Occipital lobe (tissue), 2 donors: Measurements from ENCODE around the gene TKT. TPM values are rescaled to one million over a fixed set of nuclear protein-coding genes. Genes with fewer than 3 reads are reported as not detected.
A peak's percentile ranks its signal among the peaks of the same experiment; 100 is the strongest.
"Not testable (repeated sequence)": the region's sequence is repeated elsewhere in the genome, so short reads cannot be mapped to it uniquely, and the experiment has no call there.

ENCODE experiments used
- DNase-seq: peaks from one replicate; lab custom pipeline; 2025; lab: John Stamatoyannopoulos, UW
- total RNA-seq: library from RNA; depleted of rRNA; stranded (reverse); fragments of >200 nt; gene quantifications from one replicate; pipeline ENCODE4 v1.2.3, GENCODE V29; 2014

TKT gene, protein sequence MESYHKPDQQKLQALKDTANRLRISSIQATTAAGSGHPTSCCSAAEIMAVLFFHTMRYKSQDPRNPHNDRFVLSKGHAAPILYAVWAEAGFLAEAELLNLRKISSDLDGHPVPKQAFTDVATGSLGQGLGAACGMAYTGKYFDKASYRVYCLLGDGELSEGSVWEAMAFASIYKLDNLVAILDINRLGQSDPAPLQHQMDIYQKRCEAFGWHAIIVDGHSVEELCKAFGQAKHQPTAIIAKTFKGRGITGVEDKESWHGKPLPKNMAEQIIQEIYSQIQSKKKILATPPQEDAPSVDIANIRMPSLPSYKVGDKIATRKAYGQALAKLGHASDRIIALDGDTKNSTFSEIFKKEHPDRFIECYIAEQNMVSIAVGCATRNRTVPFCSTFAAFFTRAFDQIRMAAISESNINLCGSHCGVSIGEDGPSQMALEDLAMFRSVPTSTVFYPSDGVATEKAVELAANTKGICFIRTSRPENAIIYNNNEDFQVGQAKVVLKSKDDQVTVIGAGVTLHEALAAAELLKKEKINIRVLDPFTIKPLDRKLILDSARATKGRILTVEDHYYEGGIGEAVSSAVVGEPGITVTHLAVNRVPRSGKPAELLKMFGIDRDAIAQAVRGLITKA
- 157 TPM for total RNA-seq

DNA sequence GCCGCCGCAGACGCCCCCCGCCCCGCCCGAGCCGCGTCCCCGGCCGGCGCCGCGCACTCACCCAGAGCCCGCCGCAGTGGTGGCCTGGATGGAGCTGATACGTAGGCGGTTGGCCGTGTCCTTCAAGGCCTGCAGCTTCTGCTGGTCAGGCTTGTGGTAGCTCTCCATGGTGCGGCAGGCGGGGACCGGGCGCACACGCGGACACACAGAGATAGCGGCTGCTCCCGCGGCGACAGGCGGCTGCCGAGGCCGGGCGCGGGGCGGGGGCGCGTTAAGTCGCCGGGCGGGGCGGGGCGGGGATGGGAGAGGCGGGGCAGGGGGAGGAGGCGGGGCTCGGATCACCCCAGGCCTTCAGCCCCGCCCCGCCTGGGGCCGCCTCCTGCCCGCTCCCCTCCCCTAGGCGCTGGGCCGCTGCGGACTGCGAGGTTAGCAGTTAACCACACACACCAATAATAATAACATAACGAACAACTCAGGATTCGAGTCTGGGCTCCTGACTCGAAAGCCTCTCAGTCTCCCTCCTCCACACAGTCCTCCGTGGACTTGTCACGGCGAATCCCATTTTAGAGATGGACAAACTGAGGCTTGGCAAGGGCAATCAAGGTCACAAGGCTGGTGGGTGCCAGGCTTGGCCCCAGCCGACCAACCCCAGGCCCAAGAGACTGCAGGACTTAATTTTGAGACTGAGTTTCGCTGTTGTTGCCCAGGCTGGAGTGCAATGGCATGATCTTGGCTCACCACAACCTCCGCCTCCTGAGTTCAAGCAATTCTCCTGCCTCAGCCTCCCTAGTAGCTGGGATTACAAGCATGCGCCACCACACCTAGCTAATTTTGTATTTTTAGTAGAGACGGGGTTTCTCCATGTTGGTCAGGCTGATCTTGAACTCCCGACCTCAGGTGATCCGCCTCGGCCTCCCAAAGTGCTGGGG lies at the start of gene TKT:
Gene TKT (minus strand): TSS at position 248 of the 929 bp plus-strand sequence. CDS start 80 bp downstream, at position 168.
- DNase-seq, result peak; percentile 74

DNA sequence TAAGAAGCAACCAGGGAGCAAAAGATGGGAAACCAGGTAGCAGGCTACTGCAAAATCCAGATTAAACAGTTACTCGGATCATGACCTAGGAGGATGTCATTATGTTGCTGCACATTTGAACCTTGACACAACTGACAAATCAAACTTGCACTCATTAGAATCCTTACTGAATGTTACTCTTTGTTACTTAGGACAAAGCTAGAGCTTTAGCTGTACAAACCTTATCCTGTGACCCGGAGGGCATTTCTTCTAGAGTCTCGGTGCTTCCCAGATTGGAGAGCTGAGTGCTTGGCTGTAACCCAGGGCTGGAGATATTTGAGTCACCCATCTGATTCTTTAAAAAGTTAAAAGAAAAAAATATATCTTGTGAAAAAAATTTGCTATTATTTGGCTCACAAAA lies 48.1 kb upstream of the TKT start:
- DNase-seq, result no peak

DNA sequence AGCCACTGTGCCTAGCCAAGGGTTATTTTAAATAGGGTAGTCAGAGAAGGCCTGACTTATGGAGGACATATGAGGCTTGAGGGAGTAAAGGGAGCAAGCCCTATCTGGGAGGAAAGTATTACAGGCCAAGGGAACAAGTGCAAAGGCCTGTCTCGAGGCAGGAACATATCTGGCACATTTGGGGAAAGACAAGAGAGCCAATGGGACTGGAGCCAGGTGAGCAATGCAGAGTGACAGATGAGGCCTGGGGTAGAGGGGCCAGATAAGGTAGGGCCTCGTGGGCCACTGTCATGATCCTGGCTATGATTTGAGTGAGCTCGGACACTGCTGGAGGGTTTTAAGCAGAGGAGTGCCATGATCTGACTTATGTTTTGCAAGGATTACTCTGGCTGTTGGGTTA lies 47.7 kb upstream of the TKT start:
- DNase-seq, result no peak

DNA sequence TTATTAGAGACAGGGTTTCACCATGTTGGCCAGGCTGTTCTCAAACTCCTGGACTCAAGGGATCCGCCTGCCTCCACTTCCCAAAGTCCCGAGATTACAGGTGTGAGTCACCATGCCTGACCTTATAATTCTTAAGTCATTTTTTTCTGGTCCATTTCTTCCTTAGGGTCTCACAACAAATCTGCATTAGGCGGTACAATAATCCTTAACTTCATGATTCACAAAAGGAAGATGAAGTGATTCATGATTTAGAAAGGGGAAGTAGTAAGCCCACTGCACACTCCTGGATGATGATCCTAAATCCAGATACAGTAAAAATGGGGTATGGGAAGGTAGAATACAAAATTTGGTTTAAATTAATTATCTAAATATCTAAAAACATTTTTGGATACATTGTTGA lies 45.0 kb upstream of the TKT start:
- no peak for DNase-seq

DNA sequence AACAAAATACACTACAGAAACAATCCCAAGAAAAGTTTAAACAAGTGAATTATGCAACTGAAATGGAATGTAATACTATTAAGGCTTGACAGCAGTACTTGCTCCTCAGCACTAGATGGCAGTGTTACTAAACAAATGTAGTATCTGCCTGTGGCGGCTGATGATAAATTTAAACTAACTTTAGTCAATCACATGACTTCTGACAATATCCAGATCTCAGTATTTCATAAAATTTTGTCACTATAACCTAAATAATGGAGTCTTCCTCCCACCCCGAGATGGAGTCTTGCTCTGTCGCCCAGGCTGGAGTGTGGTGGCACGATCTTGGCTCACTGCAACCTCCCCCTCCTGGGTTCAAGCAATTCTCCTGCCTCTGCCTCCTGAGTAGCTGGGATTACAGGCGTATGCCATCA lies 43.8 kb upstream of the TKT start:
- DNase-seq, result not testable (repeated sequence)

DNA sequence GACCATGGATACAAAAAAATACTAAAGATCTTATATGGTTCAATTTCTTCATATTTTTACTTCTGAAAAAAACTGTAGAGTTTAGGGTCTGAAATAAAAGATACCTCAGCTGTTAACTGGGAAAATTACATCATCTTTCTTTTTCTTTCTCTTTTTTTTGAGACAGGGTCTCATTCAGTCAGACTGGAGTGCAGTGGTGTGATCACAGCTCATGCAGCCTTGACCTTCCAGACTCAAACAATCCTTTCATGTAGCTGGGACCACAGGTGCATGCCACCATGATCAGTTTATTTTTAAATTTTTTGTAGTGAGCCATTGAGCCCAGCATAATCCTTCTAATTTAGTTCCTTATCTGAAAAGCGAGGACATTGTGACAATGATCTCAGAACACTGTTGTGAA lies 39.6 kb upstream of the TKT start:
- no peak for DNase-seq

DNA sequence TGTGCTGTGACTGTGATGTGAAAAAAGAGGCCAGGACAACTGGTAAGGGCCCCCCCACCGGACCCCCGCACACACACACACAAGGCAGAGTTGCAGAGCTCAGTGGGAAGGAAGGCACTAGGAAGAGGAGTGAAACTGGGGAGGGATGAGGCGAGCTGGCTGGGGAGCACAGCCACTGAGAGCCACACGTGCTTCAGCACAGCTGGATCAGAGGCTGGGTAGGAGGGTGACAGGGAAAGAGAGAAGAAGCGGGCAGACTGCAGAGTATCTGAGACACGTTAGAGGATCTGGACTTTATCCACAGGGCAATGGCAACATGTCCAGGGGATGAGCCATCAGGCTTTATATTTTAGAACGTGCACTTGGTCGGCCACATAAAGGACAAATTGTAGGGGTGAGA lies 38.0 kb upstream of the TKT start:
- no peak for DNase-seq

DNA sequence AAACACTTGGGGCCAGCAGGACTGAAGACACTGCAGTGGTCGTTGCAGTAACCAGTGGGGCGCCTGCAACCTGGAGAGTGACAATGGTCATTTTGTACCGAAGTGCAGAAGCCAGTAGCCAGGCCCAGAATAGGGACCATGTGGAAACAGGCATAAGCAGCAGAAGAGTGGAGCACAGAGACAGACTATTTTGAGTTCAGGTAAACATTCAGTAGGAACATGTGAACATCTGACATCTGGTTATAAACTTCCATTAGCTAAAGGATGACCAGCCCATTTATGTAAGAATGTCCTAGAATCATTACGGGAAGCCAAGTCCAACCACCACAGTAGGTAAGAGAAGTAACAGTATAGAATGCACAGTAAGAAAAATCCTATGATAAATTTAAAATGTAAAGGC lies 32.4 kb upstream of the TKT start:
- DNase-seq, result no peak

DNA sequence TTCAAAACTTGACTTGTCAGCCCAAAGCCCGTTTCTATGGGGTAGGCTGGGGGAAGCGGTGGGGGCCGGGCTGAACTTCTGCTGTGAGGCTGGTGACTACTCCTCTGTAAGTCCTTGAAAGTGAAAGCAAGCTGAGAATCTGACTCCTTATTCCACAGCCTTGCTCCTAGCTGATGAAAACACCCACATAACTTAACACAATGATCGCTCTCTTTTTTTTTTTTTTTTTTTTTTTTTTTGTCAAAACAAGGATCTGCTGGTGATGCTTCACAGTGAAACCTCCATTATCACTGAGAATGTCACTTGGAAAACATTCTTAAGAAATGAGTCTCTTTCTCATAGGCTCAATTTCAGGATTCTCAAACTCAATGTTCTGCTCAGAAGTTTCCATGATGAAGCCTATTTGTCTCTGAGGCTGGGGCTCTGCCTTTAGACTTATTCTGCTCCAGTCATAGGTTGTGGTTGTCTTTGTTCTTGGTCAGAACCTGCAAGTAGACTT lies 31.4 kb upstream of the TKT start:
- peak; percentile 4 for DNase-seq

DNA sequence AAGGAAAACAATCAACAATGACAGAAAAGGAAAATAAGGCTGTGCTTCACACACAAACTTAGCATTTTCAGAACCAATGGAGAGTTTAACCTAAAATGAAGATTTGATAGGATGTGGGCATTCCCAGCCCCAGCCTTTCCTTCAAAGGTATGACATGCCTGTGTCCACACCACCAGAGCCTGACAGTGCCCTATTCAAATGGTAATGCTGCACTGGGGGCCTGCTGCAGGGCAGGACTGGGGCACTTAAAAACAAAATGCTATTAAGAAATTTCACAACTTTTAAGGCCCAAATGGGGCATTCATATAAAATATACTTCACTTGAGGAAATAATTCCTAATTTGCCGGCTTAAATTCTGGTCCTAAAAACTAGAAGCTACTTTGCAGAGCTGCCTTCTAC lies 30.9 kb upstream of the TKT start:
- DNase-seq, result no peak

DNA sequence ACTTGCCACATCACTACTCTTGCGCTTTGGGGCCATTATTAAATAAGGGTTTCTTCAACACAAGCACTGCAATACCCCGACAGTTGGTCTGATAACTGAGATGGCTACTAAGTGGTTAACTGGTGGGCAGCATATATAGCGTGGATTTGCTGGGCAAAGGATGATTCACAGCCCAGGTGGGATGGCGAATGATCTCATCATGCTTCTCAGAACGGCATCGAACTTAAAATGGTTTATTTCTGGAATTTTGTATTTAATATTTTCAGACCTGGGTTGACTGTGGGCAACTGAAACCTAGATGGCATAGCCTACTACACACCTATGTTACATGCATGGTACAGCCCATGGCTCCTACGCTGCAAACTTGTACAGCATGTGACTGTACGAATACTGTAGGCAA lies 26.8 kb upstream of the TKT start:
- no peak for DNase-seq

DNA sequence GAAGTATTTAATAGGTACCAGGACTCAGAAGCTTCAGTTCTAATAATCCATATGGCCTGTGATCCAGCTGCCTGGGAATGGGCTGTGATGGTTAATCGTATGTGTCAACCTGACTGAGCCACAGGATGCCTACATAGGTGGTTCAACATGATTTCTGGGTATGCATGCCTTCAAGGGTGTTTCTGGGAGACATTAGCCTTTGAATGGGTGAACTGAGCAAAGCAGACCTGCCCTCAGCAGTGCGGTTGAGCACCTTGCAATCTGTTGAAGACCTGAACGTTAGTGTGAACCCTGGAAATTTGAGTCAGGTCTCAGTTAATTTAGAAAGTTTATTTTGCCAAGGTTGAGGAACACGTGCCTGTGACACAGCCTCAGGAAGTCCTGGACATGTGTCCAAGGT lies 22.8 kb upstream of the TKT start:
- DNase-seq, result no peak

DNA sequence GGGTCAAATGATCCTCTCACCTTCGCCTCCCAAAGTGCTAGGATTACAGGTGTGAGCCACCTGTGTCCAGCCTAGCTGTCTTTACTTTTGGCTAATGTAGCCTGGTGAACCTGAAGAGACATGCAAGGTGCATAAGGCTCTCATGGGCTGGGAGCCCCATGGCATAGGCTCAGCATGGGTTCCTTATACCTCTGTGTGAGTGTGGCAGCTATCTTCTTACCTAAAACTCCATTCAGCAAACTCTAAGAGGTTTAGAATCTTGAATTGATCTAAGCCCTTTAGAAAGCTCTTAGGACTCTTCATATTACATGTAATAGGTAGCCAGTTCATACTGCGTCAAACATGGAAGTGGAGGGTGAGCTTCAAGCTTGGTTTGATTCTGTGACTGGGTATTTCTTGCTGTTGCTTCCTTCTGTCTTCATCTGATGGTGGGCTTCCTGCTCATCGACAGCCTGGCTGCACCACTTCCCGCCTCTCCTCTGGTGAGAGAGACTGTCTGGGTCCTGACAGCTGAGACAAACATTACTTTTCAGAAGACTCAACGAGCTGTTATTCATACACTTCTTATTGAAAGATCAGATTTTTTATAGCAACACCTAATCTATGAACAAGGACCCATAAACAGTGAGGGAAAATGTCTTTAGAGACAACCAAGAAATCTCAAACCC lies 19.2 kb upstream of the TKT start:
- DNase-seq, result no peak

DNA sequence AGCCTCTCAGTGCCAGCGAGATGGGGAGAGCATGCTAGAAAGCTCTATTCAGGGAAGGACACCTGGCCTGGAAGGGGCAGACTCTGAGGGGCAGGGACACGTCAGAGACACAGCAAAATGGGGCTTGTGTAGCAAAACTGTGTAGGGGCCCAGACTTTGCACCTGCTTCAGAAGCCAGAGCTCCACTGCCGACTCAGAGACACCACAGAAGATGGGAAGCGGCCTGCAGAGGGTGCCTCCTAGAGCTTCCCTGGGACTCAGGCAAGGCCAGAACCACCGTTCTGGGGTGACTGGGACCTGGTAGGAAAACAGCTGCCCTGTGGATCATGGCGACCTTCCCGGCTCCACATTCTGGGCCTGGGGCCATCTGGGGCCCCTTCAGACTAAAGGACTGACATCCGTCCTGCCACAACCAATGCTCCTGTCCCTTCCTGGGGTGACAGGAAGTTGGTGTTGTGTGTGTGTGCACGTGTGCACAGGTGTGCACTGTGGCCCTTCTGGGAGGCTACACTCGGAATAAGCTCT lies 17.4 kb upstream of the TKT start:
- no peak for DNase-seq

DNA sequence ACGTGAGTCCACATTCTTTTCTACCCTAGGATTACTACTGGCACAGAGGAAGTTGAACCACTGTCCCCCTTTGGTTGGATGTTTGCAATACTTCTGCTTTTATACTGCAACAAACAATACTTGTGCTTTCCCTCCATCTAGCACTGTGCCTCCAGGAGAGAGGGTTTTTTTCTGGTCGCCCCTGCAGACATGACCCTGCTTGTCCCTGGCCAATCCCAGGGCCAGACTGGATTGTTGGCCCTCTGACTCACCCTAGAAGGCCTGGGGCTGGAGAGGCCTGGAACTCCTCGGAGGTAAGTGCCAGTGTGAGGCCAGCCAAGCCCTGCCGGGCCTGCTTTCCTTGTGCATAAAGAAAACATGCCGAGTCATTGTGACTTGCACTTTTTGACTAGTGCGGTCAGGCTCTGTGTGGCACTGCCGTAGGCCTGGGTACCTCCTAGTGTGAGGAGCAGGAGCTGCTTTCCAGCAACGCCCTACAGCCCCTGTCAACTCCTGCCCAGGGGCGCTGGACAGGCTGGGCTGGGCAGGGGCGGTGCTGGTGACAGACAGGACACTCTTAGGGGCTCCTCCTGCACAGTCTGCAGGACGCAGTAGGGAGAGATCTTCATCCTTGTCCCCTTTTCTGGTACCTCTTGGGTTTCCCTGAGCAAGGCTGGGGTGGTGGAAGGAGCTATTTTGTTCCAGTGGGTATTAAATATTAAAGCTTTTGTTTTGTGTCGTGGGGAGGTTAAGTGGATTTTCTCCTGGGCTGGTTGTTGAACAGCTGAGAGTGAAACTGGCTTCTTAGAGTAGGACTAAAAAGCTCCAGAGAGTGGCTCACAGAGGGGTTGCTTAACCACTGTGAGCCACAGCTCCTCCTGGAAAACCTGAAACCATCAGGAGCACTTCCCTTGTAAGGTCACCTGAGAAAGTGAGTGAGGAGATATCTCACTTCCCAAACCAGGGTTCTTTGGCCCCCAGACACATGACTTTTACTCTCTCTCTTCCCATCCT lies 14.4 kb upstream of the TKT start:
- peak; percentile 74 for DNase-seq

DNA sequence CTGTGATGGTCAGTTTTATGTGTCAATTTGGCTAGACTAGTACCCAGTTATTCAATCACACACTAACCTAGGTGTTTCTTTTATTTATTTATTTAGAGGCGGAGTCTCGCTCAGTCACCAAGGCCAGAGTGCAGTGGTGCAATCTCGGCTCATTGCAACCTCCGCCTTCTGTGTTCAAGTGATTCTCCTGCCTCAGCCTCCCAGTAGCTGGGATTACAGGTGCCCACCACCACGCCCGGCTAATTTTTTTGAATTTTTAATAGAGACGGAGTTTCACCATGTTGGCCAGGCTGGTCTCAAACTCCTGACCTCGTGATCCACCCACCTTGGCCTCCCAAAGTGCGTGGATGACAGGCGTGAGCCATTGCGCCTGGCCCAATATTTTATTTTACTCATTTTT lies 13.4 kb upstream of the TKT start:
- DNase-seq, result not testable (repeated sequence)

DNA sequence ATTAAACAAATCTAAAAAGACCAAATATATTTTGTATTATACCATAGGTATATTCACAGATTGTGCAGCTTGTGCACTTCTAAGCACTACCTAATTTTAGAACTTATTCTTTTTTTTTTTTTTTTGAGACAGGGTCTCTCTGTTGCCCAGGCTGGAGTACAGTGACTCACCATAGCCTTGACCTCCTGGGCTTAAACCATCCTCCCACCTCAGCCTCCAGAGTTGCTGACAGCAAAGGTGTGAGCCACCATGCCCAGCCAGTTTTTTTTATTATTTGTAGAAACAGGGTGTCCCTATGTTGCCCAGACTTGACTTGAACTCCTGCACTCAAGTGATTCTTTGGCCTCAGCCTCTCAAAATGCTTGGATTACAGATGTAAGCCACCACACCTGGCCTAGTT lies 11.9 kb upstream of the TKT start:
- no peak for DNase-seq

DNA sequence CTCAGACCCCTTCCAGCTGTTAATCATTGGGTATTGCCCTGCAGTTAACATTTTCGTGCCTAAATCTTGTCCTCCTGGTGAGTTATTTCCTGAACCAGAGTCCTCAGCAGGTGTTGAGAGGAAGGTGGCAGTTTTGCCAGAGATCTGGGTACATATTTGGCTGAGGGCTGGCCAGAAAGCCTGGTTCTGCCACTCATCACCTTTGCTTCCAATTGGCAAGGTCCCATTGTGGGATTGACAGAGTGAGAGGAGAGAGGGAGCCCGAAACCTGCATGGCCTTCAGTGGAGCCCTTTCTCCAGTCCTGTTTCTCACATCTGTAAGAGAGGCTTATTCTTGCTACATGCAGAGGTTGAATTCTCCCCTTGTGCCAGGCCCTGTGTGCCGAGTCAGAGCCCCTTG lies 8.9 kb upstream of the TKT start:
- DNase-seq, result no peak

DNA sequence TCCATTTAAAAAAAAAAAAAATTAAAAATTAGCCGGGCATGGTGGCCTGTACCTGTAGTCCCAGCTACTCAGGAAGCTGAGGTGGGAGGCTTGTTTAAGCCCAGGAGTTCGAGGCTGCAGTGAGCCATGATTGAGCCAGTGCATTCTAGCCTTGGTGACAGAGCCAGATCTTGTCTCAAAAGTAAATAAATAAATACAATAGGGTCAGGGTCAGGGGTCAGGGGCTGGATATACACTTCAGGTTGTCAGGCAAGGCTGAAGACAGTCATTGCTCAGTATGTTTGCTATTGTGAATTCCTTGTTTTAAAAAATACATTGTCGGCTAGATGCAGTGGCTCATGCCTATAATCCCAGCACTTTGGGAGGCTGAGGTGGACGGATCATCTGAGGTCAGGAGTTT lies 8.1 kb upstream of the TKT start:
- DNase-seq, result no peak

DNA sequence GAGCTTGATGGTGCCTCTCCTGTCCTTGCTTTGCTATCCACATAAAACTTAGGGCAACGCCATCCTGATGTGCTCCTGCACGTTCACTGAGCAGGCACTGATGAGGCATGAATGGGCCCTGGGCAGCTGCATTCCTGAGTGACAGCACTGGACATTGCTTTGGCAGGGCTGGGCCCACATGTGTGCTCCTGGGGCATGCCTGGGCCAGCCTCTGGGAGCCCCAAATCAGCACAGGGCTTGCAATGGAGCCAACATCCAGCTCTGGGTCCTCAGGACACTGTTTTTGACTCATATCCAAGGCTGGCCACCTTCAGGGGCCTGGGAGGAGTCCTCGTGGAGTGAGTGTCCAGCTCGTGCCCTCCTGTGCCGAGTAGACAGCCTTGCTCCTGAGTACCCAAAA lies 5.9 kb upstream of the TKT start:
- no peak for DNase-seq
